Measurements from ENCODE around the gene COX19. TPM values are rescaled to one million over a fixed set of nuclear protein-coding genes. Genes with fewer than 3 reads are reported as not detected.

Gene COX19
- total RNA-seq, 1 experiment from 2014 or later = 12.3 TPM

GRCh38 chr7:988963-989529, 13.7 kb upstream of the COX19 start:
- Mint-ChIP-seq H3K27ac (no peak overlapping the region; a peak in 1 of 7 replicates), H3K4me3 (no peak overlapping the region)

More at GRCh38 chr7:988963-989529, 13.7 kb upstream of the COX19 start:
- Histone ChIP-seq H4K20me1 (ENCODE audit: control insufficient read depth, insufficient read depth, insufficient read length) (no peaks in the 10 kb centered on the region), H3K23ac (ENCODE audit: insufficient read length, low read depth, low read length) (no peak overlapping the region), H3K4me2 (ENCODE audit: insufficient read depth, insufficient read length, low read length) (no peak overlapping the region), H2BK12ac (ENCODE audit: insufficient read length, low read depth, low read length) (no peak overlapping the region), H3K56ac (ENCODE audit: insufficient read length, low read depth, low read length) (no peak overlapping the region), H3K79me2 (ENCODE audit: insufficient read depth, low read length) (no peaks in the 10 kb centered on the region), H2BK5ac (ENCODE audit: insufficient read length, low read length) (no peak overlapping the region), H2AFZ (ENCODE audit: low read length) (no peak overlapping the region), H2BK120ac (ENCODE audit: low read depth, low read length, poor library complexity, severe bottlenecking) (no peak overlapping the region), H3K4ac (ENCODE audit: low read depth, low read length) (no peak overlapping the region), H3K9ac (ENCODE audit: extremely low read depth, insufficient read length, low read length) (no peak overlapping the region), H4K5ac (ENCODE audit: insufficient read length, low read depth, low read length) (no peak overlapping the region), H4K8ac (replicated peaks; ENCODE audit: insufficient read length, low read depth, low read length) (no peak overlapping the region), H2BK15ac (ENCODE audit: low read depth, low read length) (no peak overlapping the region), H3K23me2 (ENCODE audit: insufficient read length, low read depth, low read length, poor library complexity, severe bottlenecking) (no peaks in the 10 kb centered on the region), H3K9me3 (ENCODE audit: control insufficient read depth, low read depth, low read length) (no peaks in the 10 kb centered on the region), H3K4me1 (ENCODE audit: insufficient read depth, low read length) (no peaks in the 10 kb centered on the region), H3K27me3 (ENCODE audit: insufficient read depth, low read length) (no peaks in the 10 kb centered on the region), H3K79me1 (ENCODE audit: insufficient read depth, low read depth, low read length, poor library complexity, severe bottlenecking) (no peaks in the 10 kb centered on the region), H3K14ac (ENCODE audit: insufficient read depth, low read length) (no peak overlapping the region), H3K27ac (ENCODE audit: insufficient read length, low read depth, low read length) (no peak overlapping the region), H2AK5ac (ENCODE audit: insufficient read length, low read length) (no peak overlapping the region), H3T11ph (ENCODE audit: low read length) (no peak overlapping the region), H2BK20ac (ENCODE audit: low read depth, low read length, poor library complexity, severe bottlenecking) (no peak overlapping the region), H4K91ac (ENCODE audit: insufficient read length, low read depth, low read length) (no peak overlapping the region), H3K18ac (ENCODE audit: insufficient read length, low read depth, low read length) (no peak overlapping the region)
- H3K9me3 Mint-ChIP-seq = no peaks in the 10 kb centered on the region
- TF ChIP-seq CTCF (conservative IDR thresholded peaks at IDR 0.05) = no peak
- H3K36me3 Mint-ChIP-seq (ENCODE audit: insufficient read depth in 1 of 3, low read depth in 3 of 3) = no peaks in the 10 kb centered on the region
- no peak for DNase-seq
- H3K27me3 Mint-ChIP-seq (ENCODE audit: low read depth) = peaks cover 3% of the 10 kb centered on the region; the same call in 1 of the 2 replicates
- WGBS (ENCODE audit: extremely low coverage, insufficient read length, low lambda C conversion rate) = no CpG with 5 or more reads among the region's 15 CpGs
- peaks cover 0 to 2% of the 10 kb centered on the region in 2 experiments; a peak in 2 of 4 replicates for H3K4me1 Mint-ChIP-seq

Measured in H9 (cell line).